Astrocyte of the cerebellum (primary cell): ENCODE data around the gene CNPY2.

Experiments used
- DNase-seq: peaks from one replicate; pipeline ENCODE4 v3.0.0-alpha.2; 2011; ENCODE audit warnings: low read depth
- H3K4me3 ChIP-seq: 2 replicates; pipeline ENCODE4 v1.5.1; 2011; ENCODE audit warnings: mild to moderate bottlenecking, low read depth, low read length, moderate library complexity
- CTCF ChIP-seq: IDR thresholded peaks from 2 replicates; pipeline ENCODE4 v1.5.1; 2012; ENCODE audit warnings: low read length, low read depth, moderate library complexity, mild to moderate bottlenecking; ENCODE audit errors: missing control alignments
- in situ Hi-C: cut with HindIII; loops from 2 replicates; pipeline ENCODE4 v1.10.0; 2017; ENCODE audit warnings: low sequenced_read_pairs

The CNPY2 gene

GRCh38 chr12:56321027-56321426 lies 5.2 kb upstream of the CNPY2 start:
- no peak overlapping the region for H3K4me3 ChIP-seq
- in situ Hi-C loops = no loop called here
- no peak for DNase-seq
- TF ChIP-seq CTCF = no peak

DNA sequence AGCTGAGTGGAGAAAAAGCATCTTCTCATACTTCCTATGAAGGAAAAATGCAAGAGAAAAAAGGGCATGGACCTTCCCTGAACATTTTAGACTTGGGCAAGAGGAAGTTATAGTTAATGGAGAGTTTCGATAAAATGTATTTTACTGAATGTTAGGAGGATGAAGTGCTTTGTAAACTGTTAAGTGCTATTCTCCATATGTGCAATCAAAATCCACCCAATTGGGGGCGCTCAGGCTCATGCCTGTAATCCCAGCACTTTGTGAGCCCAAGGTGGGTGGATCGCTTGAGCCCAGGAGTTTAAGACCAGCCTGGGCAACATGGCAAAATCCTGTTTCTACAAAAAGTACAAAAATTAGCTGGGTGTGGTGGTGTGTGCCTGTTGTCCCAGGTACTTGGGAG lies 1.9 kb upstream of the CNPY2 start:
- H3K4me3 ChIP-seq = no peak overlapping the region
- in situ Hi-C loops = no loop called here
- no peak for DNase-seq
- TF ChIP-seq CTCF = no peak

GRCh38 chr12:56315249-56315621 lies 553 bp downstream of the CNPY2 start:
- TF ChIP-seq CTCF = no peak
- in situ Hi-C loops = no loop called here
- DNase-seq = no peak
- H3K4me3 ChIP-seq = peak overlapping the region; percentile 95

DNA sequence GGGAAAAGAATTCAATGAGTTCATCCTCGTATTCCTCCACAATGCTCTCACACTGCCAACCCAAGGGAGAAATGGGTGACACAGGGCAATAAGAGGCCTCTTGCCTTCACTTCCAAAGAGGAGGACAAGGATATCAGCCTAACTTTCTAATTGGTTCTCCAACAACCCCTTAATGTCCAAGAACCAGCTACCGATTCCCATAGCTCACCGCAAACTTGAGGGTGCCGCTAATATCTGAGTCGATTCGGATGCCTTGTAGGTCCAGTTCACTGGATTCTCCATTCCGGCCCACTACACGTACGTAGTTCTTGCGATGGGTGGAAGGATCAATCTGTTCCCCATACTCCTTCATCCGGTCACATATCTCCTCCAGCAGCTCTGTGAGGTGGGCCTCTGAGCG lies 4.8 kb downstream of the CNPY2 start:
- no peak for TF ChIP-seq CTCF
- no peak for DNase-seq
- in situ Hi-C loops = no loop called here
- H3K4me3 ChIP-seq = no peak overlapping the region

- TF ChIP-seq CTCF = no peak
- in situ Hi-C loops = no loop called here
- no peak overlapping the region for H3K4me3 ChIP-seq
- DNase-seq = no peak
Observed at GRCh38 chr12:56308714-56309113, 7.1 kb downstream of the CNPY2 start.

- no peak for DNase-seq
- no peak overlapping the region for H3K4me3 ChIP-seq
- TF ChIP-seq CTCF = no peak
- in situ Hi-C loops = no loop called here
Observed at GRCh38 chr12:56307221-56307965, 8.4 kb downstream of the CNPY2 start.
